Central memory CD8-positive, alpha-beta T cell (primary cell): ENCODE measurements around the gene HLA-G.

ENCODE experiments used
- ATAC-seq: fragments of 150-1000 bp; cut with Tn5 transposase; replicated peaks from 2 replicates; pipeline ENCODE4 v1.10.0; 2022; ENCODE audit warnings: mild to moderate bottlenecking, moderate FRiP score, moderate number of reproducible peaks; ENCODE audit not compliant: poor library complexity, severe bottlenecking; ENCODE audit errors: extremely low read depth
- DNase-seq, 2 donors: peaks; one replicate each; pipeline ENCODE4 v3.0.0; 2021; ENCODE audit warnings: low spot score in 2 of 2
- H3K27ac Mint-ChIP-seq: one replicate; pipeline ENCODE4 v1.8.0; 2022; ENCODE audit warnings: low read depth, mild to moderate bottlenecking, moderate library complexity, mixed read lengths
- H3K27me3 Mint-ChIP-seq: one replicate; pipeline ENCODE4 v1.8.0; 2022; ENCODE audit warnings: mixed read lengths
- H3K36me3 Mint-ChIP-seq: one replicate; pipeline ENCODE4 v1.8.0; 2022; ENCODE audit warnings: mild to moderate bottlenecking, moderate library complexity, mixed read lengths; ENCODE audit not compliant: insufficient read depth
- H3K4me1 Mint-ChIP-seq: one replicate; pipeline ENCODE4 v1.8.0; 2022; ENCODE audit warnings: mixed read lengths
- H3K4me3 Mint-ChIP-seq: one replicate; pipeline ENCODE4 v1.8.0; 2022; ENCODE audit warnings: mild to moderate bottlenecking, moderate library complexity, mixed read lengths
- H3K9me3 Mint-ChIP-seq: one replicate; pipeline ENCODE4 v1.8.0; 2022; ENCODE audit warnings: mixed read lengths

HLA-G gene

GRCh38 chr6:29800254-29800653, 27.4 kb upstream of the HLA-G start:
- Mint-ChIP-seq H3K4me3 (no peak overlapping the region), H3K36me3 (no peaks in the 10 kb centered on the region), H3K27me3 (peaks cover 35% of the 10 kb centered on the region), H3K27ac (no peak overlapping the region), H3K4me1 (no peaks in the 10 kb centered on the region), H3K9me3 (no peaks in the 10 kb centered on the region)
- ATAC-seq: no peak
- DNase-seq: no peak

GRCh38 chr6:29806387-29806786, 21.2 kb upstream of the HLA-G start:
- H3K36me3 Mint-ChIP-seq: no peaks in the 10 kb centered on the region

GRCh38 chr6:29809249-29809648, 18.4 kb upstream of the HLA-G start:
- Mint-ChIP-seq H3K4me1 (no peaks in the 10 kb centered on the region), H3K4me3 (no peak overlapping the region), H3K27me3 (peaks cover 64% of the 10 kb centered on the region), H3K36me3 (no peaks in the 10 kb centered on the region), H3K9me3 (no peaks in the 10 kb centered on the region), H3K27ac (no peak overlapping the region)
- no peak for ATAC-seq
- DNase-seq: no peak

More at GRCh38 chr6:29806387-29806786, 21.2 kb upstream of the HLA-G start:
- Mint-ChIP-seq H3K9me3 (no peaks in the 10 kb centered on the region), H3K4me3 (no peak overlapping the region), H3K4me1 (no peaks in the 10 kb centered on the region), H3K27me3 (peaks cover 59% of the 10 kb centered on the region), H3K27ac (no peak overlapping the region)
- no peak for ATAC-seq
- DNase-seq: no peak

- no peaks in the 10 kb centered on the region for H3K36me3 Mint-ChIP-seq
- H3K4me1 Mint-ChIP-seq: no peaks in the 10 kb centered on the region
- no peak overlapping the region for H3K27ac Mint-ChIP-seq
- DNase-seq (no peak), ATAC-seq (no peak)
- peaks cover 64% of the 10 kb centered on the region for H3K27me3 Mint-ChIP-seq
- H3K4me3 Mint-ChIP-seq: no peak overlapping the region
- no peaks in the 10 kb centered on the region for H3K9me3 Mint-ChIP-seq
These were observed 17.3 kb upstream of the HLA-G start for GRCh38 chr6:29810371-29810770.

GRCh38 chr6:29811377-29811776, 16.2 kb upstream of the HLA-G start:
- Mint-ChIP-seq H3K27me3 (peaks cover 58% of the 10 kb centered on the region), H3K36me3 (no peaks in the 10 kb centered on the region), H3K4me3 (no peak overlapping the region), H3K4me1 (no peaks in the 10 kb centered on the region), H3K27ac (no peak overlapping the region), H3K9me3 (no peaks in the 10 kb centered on the region)
- ATAC-seq (no peak), DNase-seq (no peak)

GRCh38 chr6:29813066-29813465, 14.6 kb upstream of the HLA-G start:
- peaks cover 49% of the 10 kb centered on the region for H3K27me3 Mint-ChIP-seq
- no peak overlapping the region for H3K4me3 Mint-ChIP-seq
- DNase-seq (no peak), ATAC-seq (no peak)
- H3K9me3 Mint-ChIP-seq: no peaks in the 10 kb centered on the region
- no peaks in the 10 kb centered on the region for H3K36me3 Mint-ChIP-seq
- H3K27ac Mint-ChIP-seq: no peak overlapping the region
- no peaks in the 10 kb centered on the region for H3K4me1 Mint-ChIP-seq

GRCh38 chr6:29813809-29814208, 13.8 kb upstream of the HLA-G start:
- Mint-ChIP-seq H3K36me3 (no peaks in the 10 kb centered on the region), H3K4me1 (no peaks in the 10 kb centered on the region), H3K27ac (no peak overlapping the region), H3K9me3 (no peaks in the 10 kb centered on the region), H3K27me3 (peaks cover 49% of the 10 kb centered on the region), H3K4me3 (no peak overlapping the region)
- ATAC-seq (no peak), DNase-seq (no peak)

- no peaks in the 10 kb centered on the region for H3K4me1 Mint-ChIP-seq
- H3K9me3 Mint-ChIP-seq: no peaks in the 10 kb centered on the region
- H3K27ac Mint-ChIP-seq: no peak overlapping the region
- ATAC-seq: no peak
- no peaks in the 10 kb centered on the region for H3K36me3 Mint-ChIP-seq
- DNase-seq: no peak
- H3K4me3 Mint-ChIP-seq: no peak overlapping the region
- H3K27me3 Mint-ChIP-seq: peaks cover 49% of the 10 kb centered on the region
These were observed 13.1 kb upstream of the HLA-G start for GRCh38 chr6:29814379-29815117.

- no peak overlapping the region for H3K4me3 Mint-ChIP-seq
- peaks cover 45% of the 10 kb centered on the region for H3K27me3 Mint-ChIP-seq
- DNase-seq (no peak), ATAC-seq (no peak)
- H3K36me3 Mint-ChIP-seq: no peaks in the 10 kb centered on the region
- no peak overlapping the region for H3K27ac Mint-ChIP-seq
- H3K9me3 Mint-ChIP-seq: no peaks in the 10 kb centered on the region
- H3K4me1 Mint-ChIP-seq: no peaks in the 10 kb centered on the region
These were observed 12.4 kb upstream of the HLA-G start for GRCh38 chr6:29815118-29815750.

- no peak for DNase-seq
- H3K4me1 Mint-ChIP-seq: no peaks in the 10 kb centered on the region
- H3K4me3 Mint-ChIP-seq: no peak overlapping the region
- H3K36me3 Mint-ChIP-seq: no peaks in the 10 kb centered on the region
- H3K9me3 Mint-ChIP-seq: no peaks in the 10 kb centered on the region
- H3K27ac Mint-ChIP-seq: no peak overlapping the region
- H3K27me3 Mint-ChIP-seq: peaks cover 46% of the 10 kb centered on the region
- no peak for ATAC-seq
These were observed 11.6 kb upstream of the HLA-G start for GRCh38 chr6:29816030-29816429.

GRCh38 chr6:29818892-29819291, 8.7 kb upstream of the HLA-G start:
- no peaks in the 10 kb centered on the region for H3K4me1 Mint-ChIP-seq
- H3K9me3 Mint-ChIP-seq: no peaks in the 10 kb centered on the region
- H3K4me3 Mint-ChIP-seq: no peak overlapping the region
- H3K27ac Mint-ChIP-seq: no peak overlapping the region
- no peaks in the 10 kb centered on the region for H3K36me3 Mint-ChIP-seq
- H3K27me3 Mint-ChIP-seq: peaks cover 63% of the 10 kb centered on the region
- ATAC-seq: no peak
- no peak for DNase-seq

GRCh38 chr6:29824144-29824543, 3.5 kb upstream of the HLA-G start:
- Mint-ChIP-seq H3K4me1 (no peaks in the 10 kb centered on the region), H3K4me3 (no peak overlapping the region), H3K36me3 (no peaks in the 10 kb centered on the region), H3K27ac (no peak overlapping the region), H3K27me3 (peaks cover 76% of the 10 kb centered on the region), H3K9me3 (no peaks in the 10 kb centered on the region)
- no peak for DNase-seq
- ATAC-seq: no peak

GRCh38 chr6:29825848-29826247, 1.8 kb upstream of the HLA-G start:
- ATAC-seq (no peak), DNase-seq (no peak)
- Mint-ChIP-seq H3K4me1 (no peaks in the 10 kb centered on the region), H3K27ac (no peak overlapping the region), H3K27me3 (peaks cover 82% of the 10 kb centered on the region), H3K36me3 (peaks cover 2% of the 10 kb centered on the region), H3K4me3 (no peak overlapping the region), H3K9me3 (no peaks in the 10 kb centered on the region)
